ENCODE measurements around the gene MMP13.

MMP13 gene

GRCh38 chr11:102990145-102990544 lies 34.6 kb upstream of the MMP13 start:
- no peak for DNase-seq (ENCODE audit: low read depth in 1 of 2, low spot score in 1 of 2)
- Histone ChIP-seq H3K4me3 (replicated peaks; ENCODE audit: insufficient read depth, low read length) (no peak overlapping the region), H3K27ac (replicated peaks) (no peak overlapping the region), H3K27me3 (ENCODE audit: insufficient read depth, poor library complexity, severe bottlenecking) (peaks cover 2% of the 10 kb centered on the region)
- TF ChIP-seq CTCF (IDR thresholded peaks at IDR 0.05; ENCODE audit: insufficient read depth, low read length) (no peak), REST (IDR thresholded peaks at IDR 0.05; ENCODE audit: insufficient replicate concordance, low read depth) (no peak)

GRCh38 chr11:102989379-102990047 lies 34.0 kb upstream of the MMP13 start:
- no peak overlapping the region for H3K27ac ChIP-seq (replicated peaks)
- DNase-seq (ENCODE audit: low read depth in 1 of 2, low spot score in 1 of 2), result no peak

DNA sequence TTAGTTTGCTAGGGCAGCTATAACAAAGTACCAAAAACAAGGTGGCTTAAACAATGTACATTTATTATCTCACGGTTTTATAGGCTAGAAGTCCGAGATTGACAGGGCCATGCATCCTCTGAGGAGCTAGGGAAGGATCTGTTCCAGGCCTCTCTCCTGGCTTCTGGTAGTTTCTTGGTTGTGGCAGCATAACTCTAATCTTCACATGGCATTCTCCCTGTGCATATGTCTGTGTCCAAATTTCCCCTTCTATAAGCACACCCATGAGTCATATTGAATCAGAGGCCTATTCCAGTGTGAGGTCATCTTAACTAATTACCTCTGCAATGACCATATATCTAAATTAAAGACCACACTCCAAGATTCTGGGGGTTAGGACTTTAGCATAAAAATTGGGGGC lies 31.3 kb upstream of the MMP13 start:
- no peak overlapping the region for H3K27ac ChIP-seq (replicated peaks)
- no peak for TF ChIP-seq POLR2AphosphoS5 (IDR thresholded peaks at IDR 0.05; ENCODE audit: low read depth)
- TF ChIP-seq SPI1 (IDR thresholded peaks at IDR 0.05; ENCODE audit: borderline replicate concordance, low read depth), result no peak
- no peak for TF ChIP-seq GABPA (IDR thresholded peaks at IDR 0.05; ENCODE audit: low read depth)
- TF ChIP-seq REST (IDR thresholded peaks at IDR 0.05; ENCODE audit: insufficient replicate concordance, low read depth), result no peak
- TF ChIP-seq CTCF (IDR thresholded peaks at IDR 0.05; ENCODE audit: insufficient read depth, low read length), result no peak
- no peak for DNase-seq (ENCODE audit: low read depth in 1 of 2, low spot score in 1 of 2)

More at GRCh38 chr11:102989379-102990047, 34.0 kb upstream of the MMP13 start:
- Histone ChIP-seq H3K27me3 (ENCODE audit: insufficient read depth, poor library complexity, severe bottlenecking) (no peaks in the 10 kb centered on the region), H3K4me3 (replicated peaks; ENCODE audit: insufficient read depth, low read length) (no peak overlapping the region)
- TF ChIP-seq POLR2AphosphoS5 (IDR thresholded peaks at IDR 0.05; ENCODE audit: low read depth) (no peak), REST (IDR thresholded peaks at IDR 0.05; ENCODE audit: insufficient replicate concordance, low read depth) (no peak), CTCF (IDR thresholded peaks at IDR 0.05; ENCODE audit: insufficient read depth, low read length) (no peak), SPI1 (IDR thresholded peaks at IDR 0.05; ENCODE audit: borderline replicate concordance, low read depth) (no peak), GABPA (IDR thresholded peaks at IDR 0.05; ENCODE audit: low read depth) (no peak)

More for the DNA sequence above, 31.3 kb upstream of the MMP13 start:
- Histone ChIP-seq H3K4me3 (replicated peaks; ENCODE audit: insufficient read depth, low read length) (no peak overlapping the region), H3K27me3 (ENCODE audit: insufficient read depth, poor library complexity, severe bottlenecking) (no peaks in the 10 kb centered on the region)

All from HL-60 (cell line).